Right lobe of liver (tissue), 4 donors: ENCODE results near the gene ZKSCAN5.
A peak's percentile ranks its signal among the peaks of the same experiment; 100 is the strongest.

ENCODE experiments used
- POLR2A ChIP-seq: fragments of 450-650 bp; IDR thresholded peaks from one replicate; pipeline ENCODE4 v1.6.1; 2017; ENCODE audit warnings: antibody characterized with exemption, mild to moderate bottlenecking
- TF ChIP-seq, protein P1 (sequence below), 4 donors: fragments of 200-600 bp in 3 of 4; fragments of 450-650 bp in 1 of 4; IDR thresholded peaks; one replicate each; pipeline versions ENCODE4 v1.5.1 to v1.8.0; 2016 to 2022; ENCODE audit warnings: antibody characterized with exemption in 4 of 4, mild to moderate bottlenecking in 2 of 4
- donor health status: DM: no; HTN: no; CAD: no.
- donor health status: DM: no; HTN: no; CAD: no.
- donor health status: DM: no; HTN: yes; CAD: no.

DNA sequence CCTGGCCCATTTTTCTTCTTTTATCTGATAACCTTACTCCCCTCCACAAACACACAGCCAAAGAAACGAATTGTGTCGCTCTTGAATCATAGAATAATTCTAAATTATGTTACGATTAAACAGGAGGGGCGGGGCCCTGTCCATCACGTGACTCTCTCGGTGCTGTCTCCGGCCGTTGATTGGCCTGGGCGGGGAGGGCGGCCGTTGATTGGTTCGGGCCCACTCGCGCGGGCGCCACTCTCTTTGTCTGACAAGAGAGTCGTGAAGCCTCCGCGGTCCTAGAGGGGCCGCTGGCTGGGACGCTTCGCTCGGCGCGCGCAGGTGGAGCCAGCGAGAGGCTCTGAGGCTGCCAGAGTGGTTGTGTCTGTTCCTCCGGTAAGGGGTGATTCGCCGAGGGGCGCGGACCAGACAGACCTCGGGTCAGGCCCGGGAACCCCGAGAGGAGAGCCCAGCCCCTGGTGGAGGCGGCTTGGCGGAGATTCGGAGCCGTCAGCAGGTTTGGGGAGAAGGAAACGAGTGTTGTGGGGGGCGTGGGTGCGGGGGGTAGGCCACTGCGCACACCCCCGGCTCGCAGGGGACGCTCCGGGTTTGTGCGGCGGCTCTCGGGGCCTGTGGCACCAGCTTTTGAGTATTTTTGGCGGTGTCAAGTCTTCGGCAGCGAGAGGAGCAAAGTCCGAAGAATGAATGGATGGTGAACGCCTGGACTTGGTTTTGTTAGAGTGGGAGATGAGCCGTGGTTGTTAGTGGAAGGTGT is 31.7 kb upstream of the ZKSCAN5 start, which contains the start of gene ZNF789:
- TF ChIP-seq, protein P1, sequence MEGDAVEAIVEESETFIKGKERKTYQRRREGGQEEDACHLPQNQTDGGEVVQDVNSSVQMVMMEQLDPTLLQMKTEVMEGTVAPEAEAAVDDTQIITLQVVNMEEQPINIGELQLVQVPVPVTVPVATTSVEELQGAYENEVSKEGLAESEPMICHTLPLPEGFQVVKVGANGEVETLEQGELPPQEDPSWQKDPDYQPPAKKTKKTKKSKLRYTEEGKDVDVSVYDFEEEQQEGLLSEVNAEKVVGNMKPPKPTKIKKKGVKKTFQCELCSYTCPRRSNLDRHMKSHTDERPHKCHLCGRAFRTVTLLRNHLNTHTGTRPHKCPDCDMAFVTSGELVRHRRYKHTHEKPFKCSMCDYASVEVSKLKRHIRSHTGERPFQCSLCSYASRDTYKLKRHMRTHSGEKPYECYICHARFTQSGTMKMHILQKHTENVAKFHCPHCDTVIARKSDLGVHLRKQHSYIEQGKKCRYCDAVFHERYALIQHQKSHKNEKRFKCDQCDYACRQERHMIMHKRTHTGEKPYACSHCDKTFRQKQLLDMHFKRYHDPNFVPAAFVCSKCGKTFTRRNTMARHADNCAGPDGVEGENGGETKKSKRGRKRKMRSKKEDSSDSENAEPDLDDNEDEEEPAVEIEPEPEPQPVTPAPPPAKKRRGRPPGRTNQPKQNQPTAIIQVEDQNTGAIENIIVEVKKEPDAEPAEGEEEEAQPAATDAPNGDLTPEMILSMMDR (IDR thresholded peaks at IDR 0.05), result no peak
- peak; percentile 72 for TF ChIP-seq POLR2A
